Measurements from ENCODE around the gene SDF4.

- TF ChIP-seq, protein P1, sequence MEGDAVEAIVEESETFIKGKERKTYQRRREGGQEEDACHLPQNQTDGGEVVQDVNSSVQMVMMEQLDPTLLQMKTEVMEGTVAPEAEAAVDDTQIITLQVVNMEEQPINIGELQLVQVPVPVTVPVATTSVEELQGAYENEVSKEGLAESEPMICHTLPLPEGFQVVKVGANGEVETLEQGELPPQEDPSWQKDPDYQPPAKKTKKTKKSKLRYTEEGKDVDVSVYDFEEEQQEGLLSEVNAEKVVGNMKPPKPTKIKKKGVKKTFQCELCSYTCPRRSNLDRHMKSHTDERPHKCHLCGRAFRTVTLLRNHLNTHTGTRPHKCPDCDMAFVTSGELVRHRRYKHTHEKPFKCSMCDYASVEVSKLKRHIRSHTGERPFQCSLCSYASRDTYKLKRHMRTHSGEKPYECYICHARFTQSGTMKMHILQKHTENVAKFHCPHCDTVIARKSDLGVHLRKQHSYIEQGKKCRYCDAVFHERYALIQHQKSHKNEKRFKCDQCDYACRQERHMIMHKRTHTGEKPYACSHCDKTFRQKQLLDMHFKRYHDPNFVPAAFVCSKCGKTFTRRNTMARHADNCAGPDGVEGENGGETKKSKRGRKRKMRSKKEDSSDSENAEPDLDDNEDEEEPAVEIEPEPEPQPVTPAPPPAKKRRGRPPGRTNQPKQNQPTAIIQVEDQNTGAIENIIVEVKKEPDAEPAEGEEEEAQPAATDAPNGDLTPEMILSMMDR (IDR thresholded peaks at IDR 0.05), result no peak
- TF ChIP-seq ZFX (IDR thresholded peaks at IDR 0.05; ENCODE audit: borderline replicate concordance), result no peak
These were observed 6.3 kb upstream of the SDF4 start for GRCh38 chr1:1237874-1238701.

All from 22Rv1 (cell line).